Immature natural killer cell (primary cell): ENCODE results near the gene MAP1B. TPM values are rescaled to one million over a fixed set of nuclear protein-coding genes. Genes with fewer than 3 reads are reported as not detected.
"Not testable (repeated sequence)": the region's sequence is repeated elsewhere in the genome, so short reads cannot be mapped to it uniquely, and the experiment has no call there.

Experiments
- DNase-seq, 3 donors: peaks; one replicate each; pipeline ENCODE4 v3.0.0; 2022; ENCODE audit warnings: mixed read lengths in 1 of 3
- H3K27ac Mint-ChIP-seq, 6 donors: one replicate each; pipeline ENCODE4 v1.8.0; 2020; ENCODE audit warnings: mixed read lengths in 6 of 6, mild to moderate bottlenecking in 5 of 6, inconsistent platforms in 4 of 6, moderate library complexity in 3 of 6
- H3K27me3 Mint-ChIP-seq, 3 donors: one replicate each; pipeline ENCODE4 v1.8.0; 2020 to 2021; ENCODE audit warnings: low read depth in 3 of 3, mild to moderate bottlenecking in 3 of 3, mixed read lengths in 3 of 3, moderate library complexity in 3 of 3, inconsistent platforms in 1 of 3
- H3K36me3 Mint-ChIP-seq, 3 donors: one replicate each; pipeline ENCODE4 v1.8.0; 2020; ENCODE audit warnings: mixed read lengths in 3 of 3, inconsistent platforms in 2 of 3, mild to moderate bottlenecking in 2 of 3
- H3K4me1 Mint-ChIP-seq, 2 donors: one replicate each; pipeline ENCODE4 v1.8.0; 2020; ENCODE audit warnings: inconsistent platforms in 2 of 2, mild to moderate bottlenecking in 2 of 2, mixed read lengths in 2 of 2, moderate library complexity in 1 of 2
- H3K4me3 Mint-ChIP-seq, 5 donors: one replicate each; pipeline ENCODE4 v1.8.0; 2020; ENCODE audit warnings: mild to moderate bottlenecking in 5 of 5, mixed read lengths in 5 of 5, inconsistent platforms in 3 of 5, moderate library complexity in 3 of 5
- H3K9me3 Mint-ChIP-seq, 6 donors: one replicate each; pipeline ENCODE4 v1.8.0; 2020; ENCODE audit warnings: mild to moderate bottlenecking in 6 of 6, mixed read lengths in 6 of 6, inconsistent platforms in 4 of 6, moderate library complexity in 3 of 6
- polyA plus RNA-seq, 3 donors: library from polyadenylated mRNA; unstranded; fragments of 300-500 nt; fragmentation: Illumina TruSeq; gene quantifications; one replicate each; pipeline ENCODE4 v1.2.3, GENCODE V29; 2021

Gene MAP1B
- polyA plus RNA-seq, 3 donors from 2014 or later, result 0.02 to 0.30 (median 0.15) TPM

- peaks cover 0 to 5% (median 0%) of the 10 kb centered on the region in 3 donors for H3K27me3 Mint-ChIP-seq
- H3K4me1 Mint-ChIP-seq, result no peaks in the 10 kb centered on the region
- H3K27ac Mint-ChIP-seq, result no peak overlapping the region
- no peaks in the 10 kb centered on the region for H3K9me3 Mint-ChIP-seq
- DNase-seq, result no peak
- H3K4me3 Mint-ChIP-seq, result no peak overlapping the region
- no peaks in the 10 kb centered on the region for H3K36me3 Mint-ChIP-seq
These were observed 29.9 kb upstream of the MAP1B start for GRCh38 chr5:72077390-72077789.

GRCh38 chr5:72079288-72079687 is 28.0 kb upstream of the MAP1B start:
- Mint-ChIP-seq H3K4me1 (no peaks in the 10 kb centered on the region), H3K36me3 (no peaks in the 10 kb centered on the region), H3K27ac (no peak overlapping the region), H3K4me3 (no peak overlapping the region), H3K27me3 (peaks cover 1 to 5% (median 4%) of the 10 kb centered on the region in 3 donors), H3K9me3 (no peaks in the 10 kb centered on the region)
- no peak for DNase-seq

GRCh38 chr5:72082048-72082447 is 25.2 kb upstream of the MAP1B start:
- no peak for DNase-seq
- H3K4me1 Mint-ChIP-seq, result no peaks in the 10 kb centered on the region
- H3K27ac Mint-ChIP-seq, result no peak overlapping the region
- H3K27me3 Mint-ChIP-seq, result peaks cover 4 to 9% (median 6%) of the 10 kb centered on the region in 3 donors
- H3K36me3 Mint-ChIP-seq, result no peaks in the 10 kb centered on the region
- no peak overlapping the region for H3K4me3 Mint-ChIP-seq
- no peaks in the 10 kb centered on the region for H3K9me3 Mint-ChIP-seq

- no peaks in the 10 kb centered on the region for H3K9me3 Mint-ChIP-seq
- no peaks in the 10 kb centered on the region for H3K36me3 Mint-ChIP-seq
- no peaks in the 10 kb centered on the region for H3K4me1 Mint-ChIP-seq
- no peak overlapping the region for H3K27ac Mint-ChIP-seq
- H3K27me3 Mint-ChIP-seq, result peaks cover 4 to 9% (median 5%) of the 10 kb centered on the region in 3 donors
- DNase-seq, result no peak
- H3K4me3 Mint-ChIP-seq, result no peak overlapping the region
These were observed 22.4 kb upstream of the MAP1B start for GRCh38 chr5:72084876-72085275.

GRCh38 chr5:72085319-72085718 is 22.0 kb upstream of the MAP1B start:
- Mint-ChIP-seq H3K27me3 (peaks cover 4 to 9% (median 5%) of the 10 kb centered on the region in 3 donors), H3K4me3 (no peak overlapping the region), H3K4me1 (no peaks in the 10 kb centered on the region), H3K27ac (no peak overlapping the region), H3K36me3 (no peaks in the 10 kb centered on the region), H3K9me3 (no peaks in the 10 kb centered on the region)
- no peak for DNase-seq

GRCh38 chr5:72089713-72090112 is 17.6 kb upstream of the MAP1B start:
- H3K27ac Mint-ChIP-seq, H3K36me3 Mint-ChIP-seq, H3K4me1 Mint-ChIP-seq, H3K4me3 Mint-ChIP-seq, H3K27me3 Mint-ChIP-seq, DNase-seq, H3K9me3 Mint-ChIP-seq: not testable (repeated sequence)

GRCh38 chr5:72092074-72092473 is 15.2 kb upstream of the MAP1B start:
- DNase-seq, result no peak
- no peaks in the 10 kb centered on the region for H3K36me3 Mint-ChIP-seq
- no peak overlapping the region for H3K27ac Mint-ChIP-seq
- H3K4me3 Mint-ChIP-seq, result no peak overlapping the region
- no peaks in the 10 kb centered on the region for H3K4me1 Mint-ChIP-seq
- peaks cover 4 to 11% (median 4%) of the 10 kb centered on the region in 3 donors for H3K27me3 Mint-ChIP-seq
- peaks cover 0 to 2% (median 0%) of the 10 kb centered on the region in 6 donors for H3K9me3 Mint-ChIP-seq

GRCh38 chr5:72093217-72093616 is 14.1 kb upstream of the MAP1B start:
- Mint-ChIP-seq H3K9me3 (peaks cover 0 to 4% (median 0%) of the 10 kb centered on the region in 6 donors), H3K36me3 (no peaks in the 10 kb centered on the region), H3K4me1 (no peaks in the 10 kb centered on the region), H3K4me3 (no peak overlapping the region), H3K27me3 (peaks cover 4 to 11% (median 4%) of the 10 kb centered on the region in 3 donors), H3K27ac (no peak overlapping the region)
- DNase-seq, result no peak

- Mint-ChIP-seq H3K9me3 (peaks cover 0 to 4% (median 0%) of the 10 kb centered on the region in 6 donors), H3K27me3 (peaks cover 4 to 11% (median 5%) of the 10 kb centered on the region in 3 donors), H3K4me3 (no peak overlapping the region), H3K36me3 (no peaks in the 10 kb centered on the region), H3K4me1 (no peaks in the 10 kb centered on the region), H3K27ac (no peak overlapping the region)
- no peak for DNase-seq
These were observed 13.5 kb upstream of the MAP1B start for GRCh38 chr5:72093824-72094223.

- Mint-ChIP-seq H3K4me1 (no peaks in the 10 kb centered on the region), H3K27me3 (peaks cover 6 to 19% (median 7%) of the 10 kb centered on the region in 3 donors), H3K9me3 (peaks cover 0 to 4% (median 0%) of the 10 kb centered on the region in 6 donors), H3K4me3 (no peak overlapping the region), H3K36me3 (no peaks in the 10 kb centered on the region), H3K27ac (no peak overlapping the region)
- DNase-seq, result no peak
These were observed 10.6 kb upstream of the MAP1B start for GRCh38 chr5:72096602-72097188.

GRCh38 chr5:72101828-72102227 is 5.4 kb upstream of the MAP1B start:
- H3K27ac Mint-ChIP-seq, result no peak overlapping the region
- H3K4me1 Mint-ChIP-seq, result peaks cover 4 to 6% of the 10 kb centered on the region in 2 donors
- DNase-seq, result no peak
- no peaks in the 10 kb centered on the region for H3K36me3 Mint-ChIP-seq
- peaks cover 10 to 27% (median 13%) of the 10 kb centered on the region in 3 donors for H3K27me3 Mint-ChIP-seq
- peaks cover 0 to 5% (median 0%) of the 10 kb centered on the region in 6 donors for H3K9me3 Mint-ChIP-seq
- no peak overlapping the region for H3K4me3 Mint-ChIP-seq

- H3K9me3 Mint-ChIP-seq, result peaks cover 0 to 3% (median 0%) of the 10 kb centered on the region in 6 donors
- no peak overlapping the region for H3K27ac Mint-ChIP-seq
- H3K36me3 Mint-ChIP-seq, result no peaks in the 10 kb centered on the region
- H3K27me3 Mint-ChIP-seq, result peaks cover 14 to 33% (median 18%) of the 10 kb centered on the region in 3 donors
- H3K4me3 Mint-ChIP-seq, result peak overlapping the region in 4 of 5 donors; percentile 6 to 38 (median 30)
- DNase-seq, result no peak
- H3K4me1 Mint-ChIP-seq, result peaks cover 5 to 13% of the 10 kb centered on the region in 2 donors
These were observed 501 bp upstream of the MAP1B start for GRCh38 chr5:72106817-72107130.

- H3K27ac Mint-ChIP-seq, result no peak overlapping the region
- DNase-seq, result no peak
- no peaks in the 10 kb centered on the region for H3K36me3 Mint-ChIP-seq
- peak overlapping the region in 1 of 5 donors; percentile 44 for H3K4me3 Mint-ChIP-seq
- peaks cover 5 to 13% of the 10 kb centered on the region in 2 donors for H3K4me1 Mint-ChIP-seq
- peaks cover 11 to 33% (median 18%) of the 10 kb centered on the region in 3 donors for H3K27me3 Mint-ChIP-seq
- H3K9me3 Mint-ChIP-seq, result peaks cover 0 to 3% (median 0%) of the 10 kb centered on the region in 6 donors
These were observed 576 bp downstream of the MAP1B start for GRCh38 chr5:72107901-72108201.

GRCh38 chr5:72108202-72109061 is 1.2 kb downstream of the MAP1B start:
- H3K4me1 Mint-ChIP-seq, result peaks cover 5 to 13% of the 10 kb centered on the region in 2 donors
- H3K27me3 Mint-ChIP-seq, result peaks cover 11 to 33% (median 18%) of the 10 kb centered on the region in 3 donors
- H3K9me3 Mint-ChIP-seq, result no peaks in the 10 kb centered on the region
- H3K4me3 Mint-ChIP-seq, result peak overlapping the region in 4 of 5 donors; percentile 15 to 33 (median 25)
- H3K27ac Mint-ChIP-seq, result no peak overlapping the region
- DNase-seq, result no peak
- H3K36me3 Mint-ChIP-seq, result no peaks in the 10 kb centered on the region
